ENCODE data around the gene NXN.
"Not testable (repeated sequence)": the region's sequence is repeated elsewhere in the genome, so short reads cannot be mapped to it uniquely, and the experiment has no call there.

Gene NXN

GRCh38 chr17:862582-862981 is 117.0 kb downstream of the NXN start:
- no peak for DNase-seq (ENCODE audit: low spot score)

GRCh38 chr17:861364-861763 is 118.2 kb downstream of the NXN start:
- no peak for DNase-seq (ENCODE audit: low spot score)

- DNase-seq (ENCODE audit: low spot score) = no peak
These were observed 118.8 kb downstream of the NXN start for GRCh38 chr17:860805-861204.

- DNase-seq (ENCODE audit: low spot score) = no peak
These were observed 119.8 kb downstream of the NXN start for GRCh38 chr17:859824-860195.

GRCh38 chr17:859061-859823 is 120.3 kb downstream of the NXN start:
- DNase-seq (ENCODE audit: low spot score) = no peak

- DNase-seq (ENCODE audit: low spot score) = no peak
These were observed 123.4 kb downstream of the NXN start for GRCh38 chr17:856149-856548.

- no peak for DNase-seq (ENCODE audit: low spot score)
These were observed 124.0 kb downstream of the NXN start for GRCh38 chr17:855569-855968.

GRCh38 chr17:852850-853249 is 126.7 kb downstream of the NXN start:
- DNase-seq (ENCODE audit: low spot score) = not testable (repeated sequence)

- no peak for DNase-seq (ENCODE audit: low spot score)
These were observed 127.2 kb downstream of the NXN start for GRCh38 chr17:852349-852748.

- DNase-seq (ENCODE audit: low spot score) = no peak
These were observed 127.7 kb downstream of the NXN start for GRCh38 chr17:851924-852323.

- DNase-seq (ENCODE audit: low spot score) = no peak
These were observed 128.5 kb downstream of the NXN start for GRCh38 chr17:850851-851763.

- no peak for DNase-seq (ENCODE audit: low spot score)
These were observed 129.3 kb downstream of the NXN start for GRCh38 chr17:850086-850850.

- no peak for DNase-seq (ENCODE audit: low spot score)
These were observed 131.2 kb downstream of the NXN start for GRCh38 chr17:848402-848801.

GRCh38 chr17:846901-847843 is 132.4 kb downstream of the NXN start:
- DNase-seq (ENCODE audit: low spot score) = no peak

GRCh38 chr17:841313-841712 is 138.3 kb downstream of the NXN start:
- no peak for DNase-seq (ENCODE audit: low spot score)

GRCh38 chr17:838486-838885 is 141.1 kb downstream of the NXN start:
- DNase-seq (ENCODE audit: low spot score) = no peak

GRCh38 chr17:836151-836550 is 143.4 kb downstream of the NXN start:
- no peak for DNase-seq (ENCODE audit: low spot score)

GRCh38 chr17:835721-836120 is 143.9 kb downstream of the NXN start:
- not testable (repeated sequence) for DNase-seq (ENCODE audit: low spot score)

GRCh38 chr17:835263-835662 is 144.3 kb downstream of the NXN start:
- DNase-seq (ENCODE audit: low spot score) = no peak

GRCh38 chr17:834136-834535 is 145.4 kb downstream of the NXN start:
- no peak for DNase-seq (ENCODE audit: low spot score)

GRCh38 chr17:830950-831349 is 148.6 kb downstream of the NXN start:
- no peak for DNase-seq (ENCODE audit: low spot score)
